Inferior parietal cortex (tissue), 1 donor: Measurements from ENCODE around the gene RAPGEF1.

Source experiments
- DNase-seq: peaks from one replicate; pipeline ENCODE4 v3.0.0-alpha.2; 2016; ENCODE audit errors: extremely low spot score

RAPGEF1 gene

GRCh38 chr9:131650254-131650653 lies 89.6 kb downstream of the RAPGEF1 start:
- no peak for DNase-seq

- no peak for DNase-seq
Measured at GRCh38 chr9:131649646-131650045, 90.2 kb downstream of the RAPGEF1 start.

GRCh38 chr9:131645078-131645776 lies 94.6 kb downstream of the RAPGEF1 start:
- DNase-seq = no peak

GRCh38 chr9:131642496-131643083 lies 97.3 kb downstream of the RAPGEF1 start:
- DNase-seq = no peak

GRCh38 chr9:131641618-131642495 lies 98.0 kb downstream of the RAPGEF1 start:
- DNase-seq = no peak

GRCh38 chr9:131640438-131641137 lies 99.3 kb downstream of the RAPGEF1 start:
- DNase-seq = no peak

- DNase-seq = no peak
Measured at GRCh38 chr9:131639769-131640437, 100.0 kb downstream of the RAPGEF1 start.

- DNase-seq = no peak
Measured at GRCh38 chr9:131636593-131636992, 103.3 kb downstream of the RAPGEF1 start.

GRCh38 chr9:131635892-131636291 lies 104.0 kb downstream of the RAPGEF1 start:
- DNase-seq = no peak

- peak; percentile 55 for DNase-seq
Measured at GRCh38 chr9:131635285-131635684, 104.6 kb downstream of the RAPGEF1 start.

- no peak for DNase-seq
Measured at GRCh38 chr9:131633491-131634031, 106.3 kb downstream of the RAPGEF1 start.

GRCh38 chr9:131631306-131631705 lies 108.6 kb downstream of the RAPGEF1 start:
- DNase-seq = no peak

GRCh38 chr9:131630205-131630831 lies 109.6 kb downstream of the RAPGEF1 start:
- no peak for DNase-seq

GRCh38 chr9:131629825-131630204 lies 110.1 kb downstream of the RAPGEF1 start:
- no peak for DNase-seq

GRCh38 chr9:131629226-131629500 lies 110.7 kb downstream of the RAPGEF1 start:
- DNase-seq = no peak

GRCh38 chr9:131628459-131629225 lies 111.2 kb downstream of the RAPGEF1 start:
- DNase-seq = no peak

- no peak for DNase-seq
Measured at GRCh38 chr9:131627648-131628458, 112.0 kb downstream of the RAPGEF1 start.

GRCh38 chr9:131627326-131627647 lies 112.6 kb downstream of the RAPGEF1 start:
- DNase-seq = no peak
